Left lung (tissue), 10 donors: ENCODE measurements around the gene ZBTB5. TPM values are rescaled to one million over a fixed set of nuclear protein-coding genes. Genes with fewer than 3 reads are reported as not detected.

Experiments
- ATAC-seq: fragments of 200-7000 bp; cut with Tn5 transposase; one replicate; pipeline ENCODE4 v1.9.1; 2020; ENCODE audit warnings: moderate library complexity
- DNase-seq, 4 donors: peaks; one replicate each; pipeline ENCODE4 v3.0.0-alpha.2; 2013 to 2020
- H3K27ac ChIP-seq, 2 donors: fragments of 200-600 bp; sonication (generic) in 1 of 2; one replicate each; pipeline versions ENCODE4 v1.5.0 to v1.8.0; 2020 to 2021
- H3K27me3 ChIP-seq, 2 donors: fragments of 200-600 bp; sonication (generic) in 1 of 2; one replicate each; pipeline versions ENCODE4 v1.5.0 to v1.8.0; 2020 to 2021
- H3K36me3 ChIP-seq, 2 donors: fragments of 200-600 bp; sonication (generic) in 1 of 2; one replicate each; pipeline versions ENCODE4 v1.5.0 to v1.8.0; 2020 to 2021
- H3K4me1 ChIP-seq, 2 donors: fragments of 200-600 bp; one replicate each; pipeline ENCODE4 v1.8.0; 2021
- H3K4me3 ChIP-seq, 2 donors: fragments of 200-600 bp; sonication (generic) in 1 of 2; one replicate each; pipeline versions ENCODE4 v1.5.0 to v1.8.0; 2020 to 2021; ENCODE audit warnings: mild to moderate bottlenecking in 1 of 2
- H3K9me3 ChIP-seq, 2 donors: fragments of 200-600 bp; sonication (generic) in 1 of 2; one replicate each; pipeline versions ENCODE4 v1.5.0 to v1.8.0; 2020 to 2021
- CTCF ChIP-seq, 2 donors: fragments of 200-600 bp; sonication (generic) in 1 of 2; IDR thresholded peaks; one replicate each; pipeline versions ENCODE4 v1.5.0 to v1.8.0; 2021; ENCODE audit warnings: antibody characterized with exemption in 2 of 2
- intact Hi-C, 2 donors: fragments of 100-400 bp; cut with DNase I; formaldehyde crosslinking; loops; one replicate each; pipeline versions ENCODE4 v1.11.2 to v1.14.2; 2022
- polyA plus RNA-seq, 6 donors: library from polyadenylated mRNA; unstranded; fragments of 120-200 nt; gene quantifications; one replicate each; pipeline ENCODE4 v1.2.1, GENCODE V29; 2013; ENCODE audit not compliant: insufficient read length in 6 of 6
- total RNA-seq, 2 donors: library from RNA; stranded (reverse); fragmentation: NEBNext Ultra II Directional; extraction: Animal tissue kit (Norgen Biotek cat#: 25700); gene quantifications; one replicate each; pipeline ENCODE4 v1.2.1, GENCODE V29; 2021
- donor health status: DM: no; HTN: yes; CAD: no.
- donor health status: DM: no; HTN: no; CAD: no.

ZBTB5 gene
- total and polyA plus RNA-seq, 8 donors: 7.5 to 28.5 (median 26.1) TPM

- no peak for DNase-seq
These were observed 54.1 kb downstream of the ZBTB5 start for GRCh38 chr9:37410969-37411785.

GRCh38 chr9:37410354-37410861, 54.8 kb downstream of the ZBTB5 start:
- intact Hi-C loops: no loop called here
- Histone ChIP-seq H3K4me1 (peaks cover 2 to 6% of the 10 kb centered on the region in 2 donors), H3K27me3 (no peaks in the 10 kb centered on the region), H3K4me3 (no peak overlapping the region), H3K27ac (no peak overlapping the region), H3K36me3 (no peaks in the 10 kb centered on the region), H3K9me3 (no peaks in the 10 kb centered on the region)
- ATAC-seq (no peak), DNase-seq (no peak)
- TF ChIP-seq CTCF (IDR thresholded peaks at IDR 0.05): no peak

More at GRCh38 chr9:37410969-37411785, 54.1 kb downstream of the ZBTB5 start:
- no peak for ATAC-seq
- no peaks in the 10 kb centered on the region for H3K36me3 ChIP-seq
- H3K9me3 ChIP-seq: no peaks in the 10 kb centered on the region
- intact Hi-C loops: no loop called here
- H3K4me3 ChIP-seq: no peak overlapping the region
- no peak for TF ChIP-seq CTCF (IDR thresholded peaks at IDR 0.05)
- H3K4me1 ChIP-seq: peaks cover 4 to 6% of the 10 kb centered on the region in 2 donors
- no peak overlapping the region for H3K27ac ChIP-seq
- no peaks in the 10 kb centered on the region for H3K27me3 ChIP-seq

GRCh38 chr9:37408933-37409710, 56.1 kb downstream of the ZBTB5 start:
- H3K9me3 ChIP-seq: no peaks in the 10 kb centered on the region
- H3K36me3 ChIP-seq: no peaks in the 10 kb centered on the region
- DNase-seq (no peak), ATAC-seq (no peak)
- intact Hi-C loops: no loop called here
- no peak overlapping the region for H3K4me3 ChIP-seq
- no peak overlapping the region for H3K27ac ChIP-seq
- H3K4me1 ChIP-seq: no peaks in the 10 kb centered on the region
- no peak for TF ChIP-seq CTCF (IDR thresholded peaks at IDR 0.05)
- H3K27me3 ChIP-seq: no peaks in the 10 kb centered on the region

GRCh38 chr9:37407468-37407867, 57.8 kb downstream of the ZBTB5 start:
- Histone ChIP-seq H3K27ac (no peak overlapping the region), H3K4me1 (no peaks in the 10 kb centered on the region), H3K4me3 (no peak overlapping the region), H3K36me3 (no peaks in the 10 kb centered on the region), H3K9me3 (no peaks in the 10 kb centered on the region), H3K27me3 (no peaks in the 10 kb centered on the region)
- no peak for DNase-seq
- no peak for ATAC-seq
- TF ChIP-seq CTCF (IDR thresholded peaks at IDR 0.05): no peak
- intact Hi-C loops: no loop called here
